Chondrocyte (in vitro differentiated cells): ENCODE results near the gene IMMP2L. TPM values are rescaled to one million over a fixed set of nuclear protein-coding genes. Genes with fewer than 3 reads are reported as not detected.

Experiments
- DNase-seq: peaks from one replicate; pipeline ENCODE4 v3.0.0; 2021; ENCODE audit warnings: mixed read lengths, low spot score
- H3K27ac Mint-ChIP-seq: one replicate; pipeline ENCODE4 v1.8.0; 2021; ENCODE audit warnings: mild to moderate bottlenecking, moderate library complexity, mixed read lengths; ENCODE audit not compliant: unreplicated experiment
- H3K27me3 Mint-ChIP-seq: 2 replicates; pipeline ENCODE4 v1.8.0; 2021; ENCODE audit warnings: low read depth, mixed read lengths
- H3K36me3 Mint-ChIP-seq: 2 replicates; pipeline ENCODE4 v1.8.0; 2021; ENCODE audit warnings: low read depth, mixed read lengths
- H3K4me1 Mint-ChIP-seq: 2 replicates; pipeline ENCODE4 v1.8.0; 2021; ENCODE audit warnings: low read depth, mild to moderate bottlenecking, mixed read lengths
- H3K4me3 Mint-ChIP-seq: one replicate; pipeline ENCODE4 v1.8.0; 2021; ENCODE audit warnings: mild to moderate bottlenecking, moderate library complexity, mixed read lengths; ENCODE audit not compliant: unreplicated experiment
- H3K9me3 Mint-ChIP-seq: 2 replicates; pipeline ENCODE4 v1.8.0; 2021; ENCODE audit warnings: low read depth, mixed read lengths
- total RNA-seq: library from RNA; stranded (reverse); gene quantifications from 3 replicates; pipeline ENCODE4 v1.2.1, GENCODE V29; 2021
- TF ChIP-seq, protein P1 (sequence below): fragments of 200-600 bp; sonication (generic); IDR thresholded peaks from 2 replicates; pipeline ENCODE4 v1.5.0; 2021; ENCODE audit warnings: antibody characterized with exemption, mild to moderate bottlenecking, moderate library complexity

The IMMP2L gene
- total RNA-seq, 1 donor from 2014 or later: 6.1 TPM

DNA sequence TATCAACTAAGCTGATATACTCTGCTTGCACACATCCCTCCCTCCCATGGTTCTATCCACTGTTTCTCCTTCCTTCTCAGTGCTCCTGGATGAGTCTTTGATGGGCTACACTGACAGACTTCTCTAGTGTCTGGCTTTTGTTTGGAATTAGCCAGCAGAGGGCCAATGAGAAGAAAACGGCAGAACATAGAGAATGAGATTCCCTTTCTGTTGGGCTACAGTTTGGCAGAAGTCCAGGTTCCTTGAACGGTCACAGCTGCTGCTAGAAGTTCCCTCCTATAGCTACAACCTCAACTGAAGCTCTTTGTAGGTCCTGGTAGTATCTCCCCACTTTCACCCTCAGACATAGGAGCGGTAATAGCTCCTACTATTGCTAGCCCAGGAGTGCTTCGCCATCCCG is 722.4 kb downstream of the IMMP2L start:
- no peak for DNase-seq
- Mint-ChIP-seq H3K36me3 (no peaks in the 10 kb centered on the region), H3K9me3 (no peaks in the 10 kb centered on the region), H3K4me1 (peaks cover 5% of the 10 kb centered on the region), H3K27me3 (no peaks in the 10 kb centered on the region), H3K4me3 (no peak overlapping the region), H3K27ac (no peak overlapping the region)
- TF ChIP-seq, protein P1, sequence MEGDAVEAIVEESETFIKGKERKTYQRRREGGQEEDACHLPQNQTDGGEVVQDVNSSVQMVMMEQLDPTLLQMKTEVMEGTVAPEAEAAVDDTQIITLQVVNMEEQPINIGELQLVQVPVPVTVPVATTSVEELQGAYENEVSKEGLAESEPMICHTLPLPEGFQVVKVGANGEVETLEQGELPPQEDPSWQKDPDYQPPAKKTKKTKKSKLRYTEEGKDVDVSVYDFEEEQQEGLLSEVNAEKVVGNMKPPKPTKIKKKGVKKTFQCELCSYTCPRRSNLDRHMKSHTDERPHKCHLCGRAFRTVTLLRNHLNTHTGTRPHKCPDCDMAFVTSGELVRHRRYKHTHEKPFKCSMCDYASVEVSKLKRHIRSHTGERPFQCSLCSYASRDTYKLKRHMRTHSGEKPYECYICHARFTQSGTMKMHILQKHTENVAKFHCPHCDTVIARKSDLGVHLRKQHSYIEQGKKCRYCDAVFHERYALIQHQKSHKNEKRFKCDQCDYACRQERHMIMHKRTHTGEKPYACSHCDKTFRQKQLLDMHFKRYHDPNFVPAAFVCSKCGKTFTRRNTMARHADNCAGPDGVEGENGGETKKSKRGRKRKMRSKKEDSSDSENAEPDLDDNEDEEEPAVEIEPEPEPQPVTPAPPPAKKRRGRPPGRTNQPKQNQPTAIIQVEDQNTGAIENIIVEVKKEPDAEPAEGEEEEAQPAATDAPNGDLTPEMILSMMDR: peak; percentile 67

- Mint-ChIP-seq H3K27me3 (no peaks in the 10 kb centered on the region), H3K4me3 (no peak overlapping the region), H3K4me1 (peaks cover 5% of the 10 kb centered on the region), H3K27ac (no peak overlapping the region), H3K36me3 (no peaks in the 10 kb centered on the region), H3K9me3 (no peaks in the 10 kb centered on the region)
- TF ChIP-seq, protein P1: no peak
- DNase-seq: no peak
Observed at GRCh38 chr7:110835849-110836248, 726.4 kb downstream of the IMMP2L start.

DNA sequence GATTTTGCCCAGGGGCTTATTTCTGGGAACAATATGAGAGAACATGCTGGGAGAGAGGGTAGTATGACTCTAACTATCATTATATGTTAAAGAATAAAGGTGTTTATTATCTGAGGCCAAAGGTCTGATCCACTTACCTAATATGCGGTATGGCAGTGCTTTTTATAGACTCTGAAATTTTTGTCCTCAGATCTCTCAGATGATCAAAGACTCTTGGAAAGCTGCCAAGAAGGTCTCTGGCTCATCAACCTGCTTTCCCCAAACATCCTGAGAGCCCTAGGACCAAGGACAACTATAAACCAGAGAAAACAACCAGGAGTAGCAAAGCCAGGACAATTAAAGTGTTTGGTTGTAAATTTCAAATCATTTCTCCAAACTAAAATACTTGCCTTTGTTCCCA is 727.1 kb downstream of the IMMP2L start:
- Mint-ChIP-seq H3K36me3 (no peaks in the 10 kb centered on the region), H3K27ac (no peak overlapping the region), H3K9me3 (no peaks in the 10 kb centered on the region), H3K4me1 (peaks cover 5% of the 10 kb centered on the region), H3K4me3 (no peak overlapping the region), H3K27me3 (no peaks in the 10 kb centered on the region)
- no peak for DNase-seq
- TF ChIP-seq, protein P1: no peak

- TF ChIP-seq, protein P1: no peak
- Mint-ChIP-seq H3K4me3 (no peak overlapping the region), H3K9me3 (no peaks in the 10 kb centered on the region), H3K36me3 (no peaks in the 10 kb centered on the region), H3K4me1 (no peaks in the 10 kb centered on the region), H3K27me3 (no peaks in the 10 kb centered on the region), H3K27ac (no peak overlapping the region)
- DNase-seq: no peak
Observed at GRCh38 chr7:110831419-110831818, 730.9 kb downstream of the IMMP2L start.

GRCh38 chr7:110830778-110831177 is 731.5 kb downstream of the IMMP2L start:
- H3K27ac Mint-ChIP-seq: no peak overlapping the region
- no peaks in the 10 kb centered on the region for H3K36me3 Mint-ChIP-seq

More at GRCh38 chr7:110830778-110831177, 731.5 kb downstream of the IMMP2L start:
- TF ChIP-seq, protein P1: no peak
- Mint-ChIP-seq H3K9me3 (no peaks in the 10 kb centered on the region), H3K4me3 (no peak overlapping the region), H3K27me3 (no peaks in the 10 kb centered on the region), H3K4me1 (no peaks in the 10 kb centered on the region)
- DNase-seq: no peak
